ENCODE data around the gene RBMS1. TPM values are rescaled to one million over a fixed set of nuclear protein-coding genes. Genes with fewer than 3 reads are reported as not detected.
A peak's percentile ranks its signal among the peaks of the same experiment; 100 is the strongest.

Gene RBMS1
- total RNA-seq, 1 experiment from 2014 or later: 61.9 TPM

DNA sequence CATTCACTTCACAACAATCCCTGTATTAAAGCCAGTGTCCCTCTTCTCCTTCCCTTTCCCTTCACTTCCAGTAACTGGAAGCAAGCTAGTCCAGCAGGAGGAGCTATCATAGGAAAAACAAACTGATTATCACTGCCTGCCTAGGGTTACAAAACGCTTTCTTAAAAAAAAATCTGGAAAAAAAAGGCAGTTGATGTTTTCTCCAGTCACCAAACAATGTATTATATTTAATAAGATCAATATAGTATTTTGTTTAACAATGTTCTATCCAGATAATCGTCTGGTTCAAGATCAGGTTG lies 214.8 kb downstream of the RBMS1 start:
- H3K4me3 Mint-ChIP-seq (ENCODE audit: low read depth, unreplicated experiment): no peak overlapping the region
- H3K27me3 Mint-ChIP-seq (ENCODE audit: unreplicated experiment): no peaks in the 10 kb centered on the region
- no peaks in the 10 kb centered on the region for H3K9me3 Mint-ChIP-seq (ENCODE audit: low read depth, unreplicated experiment)
- BruUV-seq (replicated peaks): no TSS peak
- CTCF ChIA-PET: interaction anchor here (0.7 to 1.5 kb wide), 5 partner anchors 45 to 692 kb away, joined by 3 to 4 read pairs (median 3); no protein-coding TSS in a partner anchor
- H3K27ac Mint-ChIP-seq (ENCODE audit: unreplicated experiment): peak overlapping the region; percentile 59
- DNase-seq: no peak
- peaks cover 28% of the 10 kb centered on the region for H3K36me3 Mint-ChIP-seq (ENCODE audit: insufficient read depth, unreplicated experiment)
- intact Hi-C loops (cut with micrococcal nuclease; ENCODE audit: unreplicated experiment): no loop called here
- TF ChIP-seq CTCF (IDR thresholded peaks at IDR 0.05; ENCODE audit: unreplicated experiment): peak; percentile 18
- H3K4me1 Mint-ChIP-seq (ENCODE audit: low read depth, unreplicated experiment): peaks cover 61% of the 10 kb centered on the region

DNA sequence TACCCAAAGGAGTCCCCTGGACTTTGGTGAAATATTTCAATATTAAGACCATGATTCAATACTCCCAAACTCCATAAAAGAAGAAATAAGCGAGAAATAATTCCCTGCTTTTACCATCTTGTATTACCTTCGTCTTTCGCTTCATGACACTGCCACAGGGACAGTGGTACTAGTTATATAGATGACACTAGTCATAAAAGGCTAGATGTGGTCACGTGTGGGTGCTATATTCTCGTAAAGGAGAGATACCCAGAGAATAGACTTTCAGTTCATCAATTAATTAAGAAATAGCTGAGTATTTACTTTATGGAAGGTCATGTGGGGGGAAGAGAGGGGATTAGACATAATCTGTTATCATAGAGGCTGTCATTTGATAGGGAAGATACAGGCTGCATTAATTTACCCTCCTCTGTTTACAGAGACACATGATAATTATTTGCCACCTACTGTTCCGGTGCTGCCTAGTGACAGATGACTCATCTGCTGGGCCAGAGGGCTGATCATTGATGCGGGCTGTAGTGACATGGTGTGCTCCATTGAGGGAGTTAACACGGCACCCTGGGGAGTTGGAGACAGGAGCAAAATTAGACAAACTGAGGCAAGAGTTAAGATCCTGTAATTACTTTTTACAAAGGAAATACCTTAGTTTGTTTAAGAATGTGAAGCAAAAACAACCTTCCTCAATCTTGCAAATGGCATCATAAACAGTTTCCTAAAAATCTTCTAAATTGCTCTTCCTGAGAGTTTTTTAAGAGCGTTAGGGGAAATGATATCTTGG lies 215.3 kb downstream of the RBMS1 start:
- H3K36me3 Mint-ChIP-seq (ENCODE audit: insufficient read depth, unreplicated experiment): peaks cover 32% of the 10 kb centered on the region
- CTCF ChIA-PET: interaction anchor here (0.7 to 1.5 kb wide), 5 partner anchors 46 to 692 kb away, joined by 3 to 4 read pairs (median 3); no protein-coding TSS in a partner anchor
- no peak for DNase-seq
- H3K9me3 Mint-ChIP-seq (ENCODE audit: low read depth, unreplicated experiment): no peaks in the 10 kb centered on the region
- TF ChIP-seq CTCF (IDR thresholded peaks at IDR 0.05; ENCODE audit: unreplicated experiment): no peak
- BruUV-seq (replicated peaks): no TSS peak
- H3K4me1 Mint-ChIP-seq (ENCODE audit: low read depth, unreplicated experiment): peaks cover 58% of the 10 kb centered on the region
- H3K27ac Mint-ChIP-seq (ENCODE audit: unreplicated experiment): peak overlapping the region; percentile 59
- H3K27me3 Mint-ChIP-seq (ENCODE audit: unreplicated experiment): no peaks in the 10 kb centered on the region
- H3K4me3 Mint-ChIP-seq (ENCODE audit: low read depth, unreplicated experiment): no peak overlapping the region
- intact Hi-C loops (cut with micrococcal nuclease; ENCODE audit: unreplicated experiment): no loop called here

- Mint-ChIP-seq H3K27ac (ENCODE audit: unreplicated experiment) (no peak overlapping the region), H3K4me3 (ENCODE audit: low read depth, unreplicated experiment) (no peak overlapping the region), H3K4me1 (ENCODE audit: low read depth, unreplicated experiment) (peaks cover 55% of the 10 kb centered on the region), H3K27me3 (ENCODE audit: unreplicated experiment) (no peaks in the 10 kb centered on the region), H3K36me3 (ENCODE audit: insufficient read depth, unreplicated experiment) (peaks cover 32% of the 10 kb centered on the region), H3K9me3 (ENCODE audit: low read depth, unreplicated experiment) (no peaks in the 10 kb centered on the region)
- BruUV-seq (replicated peaks): no TSS peak
- intact Hi-C loops (cut with micrococcal nuclease; ENCODE audit: unreplicated experiment): no loop called here
- CTCF ChIA-PET: no interaction called here
- no peak for TF ChIP-seq CTCF (IDR thresholded peaks at IDR 0.05; ENCODE audit: unreplicated experiment)
- DNase-seq: no peak
Measured at GRCh38 chr2:160277151-160277550, 216.5 kb downstream of the RBMS1 start.

DNA sequence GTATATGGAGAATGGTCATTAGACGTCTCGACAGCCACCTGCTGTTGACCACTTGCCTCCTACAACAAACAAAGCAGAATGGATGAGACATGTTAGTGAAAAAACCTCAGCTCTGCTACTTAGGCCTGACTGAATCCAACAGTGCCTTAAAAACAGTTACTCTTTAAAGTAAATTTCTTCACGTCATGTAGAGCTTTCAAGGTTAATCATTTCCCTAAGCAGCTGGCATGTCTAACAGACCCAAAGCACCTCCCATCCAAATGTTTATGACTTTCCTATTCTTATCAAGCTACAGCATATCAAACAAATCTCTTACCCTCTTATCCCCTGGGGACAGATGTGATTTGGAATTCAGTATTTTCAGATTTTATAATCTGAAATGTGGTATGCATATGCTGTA lies 218.0 kb downstream of the RBMS1 start:
- BruUV-seq (replicated peaks): no TSS peak

More for the DNA sequence above, 218.0 kb downstream of the RBMS1 start:
- DNase-seq: no peak
- no peak for TF ChIP-seq CTCF (IDR thresholded peaks at IDR 0.05; ENCODE audit: unreplicated experiment)
- Mint-ChIP-seq H3K36me3 (ENCODE audit: insufficient read depth, unreplicated experiment) (peaks cover 42% of the 10 kb centered on the region), H3K27me3 (ENCODE audit: unreplicated experiment) (no peaks in the 10 kb centered on the region), H3K27ac (ENCODE audit: unreplicated experiment) (peak overlapping the region; percentile 85), H3K9me3 (ENCODE audit: low read depth, unreplicated experiment) (no peaks in the 10 kb centered on the region), H3K4me3 (ENCODE audit: low read depth, unreplicated experiment) (peak overlapping the region; percentile 30), H3K4me1 (ENCODE audit: low read depth, unreplicated experiment) (peaks cover 62% of the 10 kb centered on the region)
- CTCF ChIA-PET: interaction anchor here (0.8 to 0.9 kb wide), 2 partner anchors 20 to 695 kb away, joined by 3 read pairs; no protein-coding TSS in a partner anchor
- intact Hi-C loops (cut with micrococcal nuclease; ENCODE audit: unreplicated experiment): no loop called here

All from Calu3 (cell line).